ENCODE data around the gene ARL17B.
"Not testable (repeated sequence)": the region's sequence is repeated elsewhere in the genome, so short reads cannot be mapped to it uniquely, and the experiment has no call there.

ARL17B gene

DNA sequence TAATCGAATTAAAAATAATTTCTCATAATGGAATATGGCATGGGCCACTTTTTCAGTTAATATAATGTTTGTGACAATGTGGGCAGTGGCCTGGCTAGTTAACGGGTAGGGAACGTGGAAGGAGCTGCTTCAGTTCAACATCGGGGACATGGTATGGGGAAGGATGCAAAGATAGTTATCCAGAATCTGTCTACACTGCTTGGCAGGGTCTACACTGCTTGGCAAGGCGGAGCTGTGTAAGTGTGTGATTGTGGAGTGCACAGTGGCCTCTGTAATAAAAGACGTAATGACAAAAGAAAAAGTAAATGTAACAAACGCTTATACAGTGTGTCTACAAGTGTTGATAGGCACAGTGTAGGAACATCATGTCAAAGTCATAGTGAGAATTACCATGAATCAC lies 74.0 kb downstream of the ARL17B start:
- not testable (repeated sequence) for DNase-seq

DNA sequence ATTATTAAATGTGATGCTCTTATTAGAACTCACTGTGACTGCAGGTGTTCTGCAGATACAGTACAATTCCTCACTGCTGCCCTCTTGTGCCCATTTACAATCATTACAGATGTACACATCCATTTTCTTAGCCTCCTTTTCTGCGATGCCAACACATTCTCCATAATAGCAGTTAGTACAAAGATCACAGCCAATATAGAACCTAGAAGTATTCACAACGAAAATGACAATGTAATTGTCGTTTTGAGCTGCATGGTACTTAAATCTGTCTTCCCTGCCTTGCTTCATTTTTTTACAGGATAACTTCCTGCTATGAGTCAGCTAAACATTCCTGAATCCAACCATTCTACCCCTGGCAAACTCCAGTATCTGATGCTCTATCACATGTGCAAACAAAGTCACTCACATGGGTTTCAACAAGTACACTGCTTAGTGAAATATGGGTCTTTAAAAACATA lies 74.8 kb downstream of the ARL17B start:
- DNase-seq, result peak in 1 of 4 experiments; percentile 32

DNA sequence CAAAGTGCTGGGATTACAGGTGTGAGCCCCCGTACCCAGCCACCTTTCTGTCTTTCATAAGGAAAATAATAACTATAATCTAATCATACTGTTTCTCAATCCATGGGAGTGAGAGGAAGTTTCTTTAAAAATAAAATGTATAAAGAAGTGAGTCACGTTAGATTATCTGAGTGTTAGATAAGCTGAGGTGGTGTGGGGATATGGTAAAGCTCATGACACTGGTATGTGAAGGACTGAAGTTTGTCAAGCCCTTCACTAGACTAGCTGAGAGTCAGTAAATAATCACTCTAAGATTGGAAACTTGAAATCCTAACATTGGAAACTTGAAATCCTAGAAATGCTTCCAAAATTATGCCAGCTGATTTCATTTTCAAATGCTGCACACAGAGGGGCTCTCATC lies 76.1 kb downstream of the ARL17B start:
- DNase-seq, result not testable (repeated sequence)

DNA sequence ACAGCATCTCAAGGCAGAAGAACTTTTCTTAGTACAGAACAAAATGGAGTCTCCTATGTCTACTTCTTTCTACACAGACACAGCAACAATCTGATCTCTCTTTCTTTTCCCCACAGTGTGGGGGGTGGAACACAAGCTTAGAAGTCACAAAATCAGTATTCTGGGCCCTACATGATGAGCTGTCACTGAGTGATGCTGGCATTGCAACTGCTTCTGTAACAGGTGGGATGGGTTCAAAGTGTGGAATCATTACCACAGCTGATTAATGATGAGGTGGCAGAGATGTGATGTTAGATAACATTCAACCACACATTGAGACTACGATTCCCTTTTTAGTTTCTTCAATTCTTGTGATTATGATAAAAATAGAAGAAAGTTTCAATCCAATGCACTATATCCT lies 77.1 kb downstream of the ARL17B start:
- not testable (repeated sequence) for DNase-seq

DNA sequence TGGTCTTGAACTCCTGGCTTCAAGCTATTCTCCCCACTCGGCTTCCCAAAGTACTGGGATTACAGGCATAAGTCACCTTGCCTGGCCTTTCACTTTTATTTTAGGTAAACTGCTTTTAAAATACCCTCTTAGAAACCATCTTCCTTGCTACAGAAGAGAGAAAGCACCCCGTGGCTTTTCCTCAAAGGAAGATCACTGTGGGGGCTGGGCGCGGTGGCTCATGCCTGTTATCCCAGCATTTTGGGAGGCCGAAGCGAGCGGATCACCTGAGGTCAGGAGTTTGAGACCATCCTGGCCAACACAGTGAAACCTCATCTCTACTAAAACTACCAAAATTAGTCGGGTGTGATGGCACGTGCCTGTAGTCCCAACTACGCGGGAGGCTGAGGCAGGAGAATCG lies 78.9 kb downstream of the ARL17B start:
- not testable (repeated sequence) for DNase-seq

DNA sequence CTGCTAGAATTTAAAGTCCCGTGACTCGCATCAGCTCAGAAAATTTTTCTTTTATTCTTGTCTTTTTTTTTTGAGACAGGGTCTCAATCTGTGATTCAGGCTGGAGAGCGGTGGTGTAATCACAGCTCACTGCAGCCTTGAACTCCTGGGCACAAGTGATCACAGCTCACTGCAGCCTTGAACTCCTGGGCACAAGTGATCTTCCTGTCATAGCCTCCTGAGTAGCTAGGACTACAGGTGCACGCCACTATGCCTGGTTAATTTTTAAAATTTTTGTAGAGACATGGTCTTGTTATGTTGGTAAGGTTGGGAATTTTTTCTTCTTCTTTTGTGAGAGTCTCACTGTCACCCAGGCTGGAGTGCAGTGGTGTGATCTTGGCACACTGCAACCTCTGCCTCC lies 80.2 kb downstream of the ARL17B start:
- not testable (repeated sequence) for DNase-seq

DNA sequence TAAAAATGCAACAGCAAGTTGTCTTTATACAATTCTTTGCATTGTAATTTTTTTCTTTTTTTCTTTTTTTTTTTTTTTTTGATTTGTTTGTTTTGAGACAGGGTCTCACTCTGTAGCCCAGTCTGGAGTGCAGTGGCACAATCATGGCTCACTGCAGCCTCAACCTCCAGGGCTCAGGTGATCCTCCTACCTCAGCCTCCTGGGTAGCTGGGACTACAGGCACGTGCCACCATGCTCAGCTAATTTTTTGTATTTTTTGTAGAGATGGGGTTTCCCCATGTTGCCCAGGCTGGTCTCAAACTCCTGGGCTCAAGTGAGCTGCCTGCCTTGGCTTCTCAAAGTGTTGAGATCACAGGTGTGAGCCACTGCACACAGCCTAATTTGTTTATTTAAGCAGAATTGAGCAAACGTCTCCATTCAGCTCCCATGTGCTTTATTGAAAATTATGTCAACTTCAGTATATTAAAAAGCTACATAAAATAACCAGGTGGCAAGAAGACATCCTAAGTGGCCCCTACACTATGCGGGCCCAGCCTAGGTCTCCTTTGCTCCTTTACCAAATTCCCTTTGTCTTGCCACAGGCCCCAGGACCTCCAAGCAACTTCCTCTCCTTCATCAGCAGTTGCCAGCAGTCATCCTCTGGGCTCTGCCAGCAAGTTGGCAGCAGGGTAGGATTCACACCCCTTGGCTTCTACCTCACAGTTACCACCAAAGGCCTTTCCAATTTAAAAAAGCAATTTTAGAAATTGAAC lies 84.7 kb downstream of the ARL17B start:
- not testable (repeated sequence) for DNase-seq

DNA sequence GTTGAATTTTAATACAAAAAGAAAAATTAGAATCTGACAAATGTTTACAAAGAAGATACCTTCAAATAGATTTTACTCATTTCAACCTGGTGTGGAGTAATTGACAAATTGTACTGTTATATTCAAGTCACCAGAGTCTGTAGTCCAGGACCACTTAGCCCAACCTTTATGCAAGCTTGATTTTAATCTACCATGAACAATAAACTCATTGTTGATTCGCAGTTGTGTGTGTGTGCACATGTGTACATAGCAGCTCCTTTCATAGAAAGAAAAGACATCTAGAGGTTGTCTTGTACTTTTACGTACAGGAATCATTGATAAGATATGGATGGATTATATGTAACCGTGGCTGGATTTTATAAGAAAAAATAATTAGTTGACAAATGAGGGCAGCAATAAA lies 87.3 kb downstream of the ARL17B start:
- DNase-seq, result no peak

DNA sequence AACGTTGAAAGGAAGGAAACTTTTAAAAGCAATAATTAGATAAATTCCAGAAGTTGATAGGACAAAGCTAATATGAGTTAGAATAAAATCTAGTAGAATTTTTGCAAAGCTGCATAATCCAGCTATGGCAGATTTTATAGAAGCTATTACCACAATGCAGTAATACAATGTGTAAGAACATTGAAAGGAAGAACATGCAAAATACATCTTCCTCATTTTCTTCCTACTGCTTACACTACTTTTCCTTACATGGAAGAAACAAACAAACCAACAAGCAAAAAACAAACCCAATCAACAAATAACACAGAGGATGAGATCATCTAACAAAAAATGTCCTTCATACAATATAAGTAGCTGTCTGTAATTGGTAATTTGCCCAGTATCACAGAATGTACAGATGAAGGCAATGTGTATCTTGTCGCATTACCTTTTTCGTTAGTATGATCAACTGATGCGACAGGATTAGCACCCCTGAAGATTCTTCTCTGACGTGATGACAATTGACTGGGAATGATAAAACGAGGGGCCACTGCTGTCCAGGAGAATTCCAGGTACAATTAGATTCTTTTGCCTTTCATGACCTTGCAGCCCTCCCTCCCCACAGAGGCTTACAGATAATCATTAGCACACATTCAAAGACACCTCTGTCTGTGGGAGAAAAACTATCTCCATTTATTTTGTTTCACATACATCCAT lies 87.9 kb downstream of the ARL17B start:
- no peak for DNase-seq

DNA sequence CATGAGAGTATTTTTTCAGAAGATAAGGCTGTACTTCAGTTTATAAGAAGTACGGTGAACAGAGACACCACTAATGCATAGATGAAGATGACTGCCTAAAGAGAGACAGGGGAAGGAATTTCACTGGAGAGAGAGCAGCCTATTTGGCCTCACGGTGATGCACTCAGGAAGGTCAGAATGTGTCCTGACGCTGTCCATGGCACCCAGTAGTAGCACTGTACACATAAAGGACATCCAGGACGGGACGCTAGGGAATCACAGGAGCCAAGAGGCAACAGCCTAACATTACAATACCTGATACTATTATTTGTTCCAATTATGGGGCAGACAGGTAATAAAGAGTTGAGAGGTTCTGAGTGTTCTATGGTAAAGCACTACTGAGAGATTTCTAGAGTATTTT lies 91.5 kb downstream of the ARL17B start:
- no peak for DNase-seq

DNA sequence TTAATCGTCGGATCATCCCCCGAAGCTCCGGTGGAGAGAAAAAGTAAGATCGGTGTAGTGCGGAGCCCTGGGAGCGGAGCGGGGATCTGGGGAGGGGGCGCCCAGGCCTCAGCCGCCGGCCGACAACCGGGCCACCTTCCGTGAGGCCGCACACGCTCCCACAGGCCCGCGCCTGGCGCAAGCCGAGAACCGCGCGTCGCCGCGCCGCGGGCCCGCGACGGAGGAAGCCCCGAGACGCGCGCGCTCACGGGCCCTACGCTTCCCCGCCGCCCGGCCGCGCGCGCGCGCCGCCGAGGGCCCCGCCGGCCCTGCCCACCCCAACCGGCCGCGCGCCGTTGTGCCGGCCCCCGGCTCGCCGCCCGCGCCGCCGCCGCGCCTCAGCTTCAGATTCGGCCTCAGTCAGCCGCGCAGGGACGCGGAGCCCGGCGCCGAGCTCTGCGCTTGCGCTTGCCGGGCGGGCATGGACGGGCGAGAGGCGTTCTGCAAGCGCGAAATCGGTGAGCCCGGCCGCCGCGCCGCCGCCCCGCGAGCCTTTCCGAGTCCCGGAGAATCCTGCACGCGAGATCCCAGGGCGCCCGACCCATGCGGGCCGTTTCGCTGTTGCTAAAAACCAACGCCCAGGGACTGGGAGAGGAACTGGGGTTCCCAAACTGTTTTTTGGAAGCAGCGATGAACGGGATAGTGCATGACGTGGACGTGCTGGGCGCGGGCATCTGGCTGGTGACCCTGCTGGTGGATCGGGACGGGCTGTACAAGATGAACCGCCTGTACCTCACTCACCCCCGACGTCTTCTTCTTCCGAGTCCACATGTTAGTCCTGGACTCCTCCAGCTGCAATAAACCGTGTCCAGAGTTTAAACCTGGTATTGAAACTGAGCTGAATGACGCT lies 94.7 kb downstream of the ARL17B start:
- DNase-seq, result peak; percentile 52 to 78 (median 68)

DNA sequence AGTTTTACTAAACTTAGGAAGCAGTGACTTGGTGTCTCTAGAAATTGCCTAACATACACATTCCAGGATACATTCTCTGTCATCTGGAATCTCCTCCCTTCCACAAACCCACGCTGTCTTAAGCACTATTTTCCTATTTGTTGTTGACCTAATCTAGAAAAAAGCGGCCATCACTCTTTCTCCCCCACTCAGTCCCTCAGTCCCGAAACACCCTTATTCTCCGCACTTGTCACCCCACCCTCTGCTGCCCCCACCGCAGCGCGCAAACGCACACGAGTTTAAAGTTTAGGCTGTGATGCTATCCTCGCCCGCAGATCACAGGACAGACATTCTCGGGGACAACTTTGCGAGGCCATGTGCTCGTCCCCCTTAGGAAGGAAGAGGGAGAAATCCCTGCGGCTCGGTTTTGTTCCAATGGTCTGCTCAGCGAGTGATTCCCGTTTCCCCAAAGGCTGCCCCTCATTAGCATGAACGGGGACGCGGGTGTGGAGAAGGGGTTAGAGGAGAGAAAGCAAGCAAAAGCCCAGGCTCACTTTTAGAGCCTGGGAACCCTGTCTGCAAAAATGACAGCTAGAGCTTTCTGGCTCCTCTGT lies 95.4 kb downstream of the ARL17B start:
- DNase-seq, result not testable (repeated sequence)

DNA sequence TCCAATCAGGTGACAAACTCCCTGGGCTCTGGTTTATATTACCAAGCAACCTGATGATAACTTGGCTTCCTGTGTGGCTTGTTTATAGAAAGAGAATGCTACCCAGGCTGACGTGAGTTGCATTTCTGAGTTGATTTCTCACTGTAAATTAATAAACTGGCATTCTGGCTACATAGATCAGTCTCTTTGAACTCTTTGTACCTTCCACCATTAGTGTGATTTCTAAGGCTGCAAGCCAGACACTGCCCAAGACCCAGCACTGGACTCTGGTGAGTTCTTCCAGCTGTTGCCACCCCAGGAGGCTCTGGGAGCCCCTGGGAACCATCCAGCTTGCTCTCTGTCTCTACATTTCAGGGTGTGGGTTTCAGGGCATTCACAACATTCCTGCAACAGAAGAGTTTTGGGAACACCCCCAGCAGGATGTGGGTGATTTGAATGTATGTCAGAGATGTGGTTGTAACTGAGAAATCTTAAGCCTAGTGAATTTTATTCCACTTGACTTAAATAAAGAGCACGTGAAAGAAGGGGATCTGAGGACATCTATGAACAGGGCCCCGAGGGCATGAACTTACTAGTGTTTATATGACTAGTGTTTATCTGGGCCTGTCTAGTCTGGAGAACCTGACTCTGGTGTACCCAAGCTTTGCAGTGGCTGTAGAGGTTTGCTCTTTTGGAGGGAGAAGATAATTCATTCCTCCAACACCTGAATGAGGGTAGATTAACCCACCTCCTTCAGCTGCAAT lies 96.9 kb downstream of the ARL17B start:
- no peak for DNase-seq

DNA sequence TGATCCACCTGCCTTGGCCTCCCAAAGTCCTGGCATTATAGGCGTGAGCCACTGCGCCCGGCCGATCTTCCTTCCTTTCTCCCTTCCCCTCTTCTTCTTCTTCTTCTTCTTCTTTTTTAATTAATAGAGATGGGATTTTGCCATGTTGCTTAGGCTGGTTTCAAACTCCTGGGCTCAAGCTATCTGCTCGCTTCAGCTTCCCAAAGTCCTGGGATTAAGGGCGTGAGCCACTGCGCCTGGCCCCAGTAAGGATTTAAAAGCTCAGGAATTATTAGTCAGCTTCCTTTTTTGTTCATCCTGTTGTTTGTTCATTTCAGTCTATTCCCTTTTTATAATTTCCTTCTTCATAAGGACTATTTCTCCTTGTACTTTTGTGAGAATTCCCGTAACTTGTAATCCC lies 99.3 kb downstream of the ARL17B start:
- DNase-seq, result no peak

DNA sequence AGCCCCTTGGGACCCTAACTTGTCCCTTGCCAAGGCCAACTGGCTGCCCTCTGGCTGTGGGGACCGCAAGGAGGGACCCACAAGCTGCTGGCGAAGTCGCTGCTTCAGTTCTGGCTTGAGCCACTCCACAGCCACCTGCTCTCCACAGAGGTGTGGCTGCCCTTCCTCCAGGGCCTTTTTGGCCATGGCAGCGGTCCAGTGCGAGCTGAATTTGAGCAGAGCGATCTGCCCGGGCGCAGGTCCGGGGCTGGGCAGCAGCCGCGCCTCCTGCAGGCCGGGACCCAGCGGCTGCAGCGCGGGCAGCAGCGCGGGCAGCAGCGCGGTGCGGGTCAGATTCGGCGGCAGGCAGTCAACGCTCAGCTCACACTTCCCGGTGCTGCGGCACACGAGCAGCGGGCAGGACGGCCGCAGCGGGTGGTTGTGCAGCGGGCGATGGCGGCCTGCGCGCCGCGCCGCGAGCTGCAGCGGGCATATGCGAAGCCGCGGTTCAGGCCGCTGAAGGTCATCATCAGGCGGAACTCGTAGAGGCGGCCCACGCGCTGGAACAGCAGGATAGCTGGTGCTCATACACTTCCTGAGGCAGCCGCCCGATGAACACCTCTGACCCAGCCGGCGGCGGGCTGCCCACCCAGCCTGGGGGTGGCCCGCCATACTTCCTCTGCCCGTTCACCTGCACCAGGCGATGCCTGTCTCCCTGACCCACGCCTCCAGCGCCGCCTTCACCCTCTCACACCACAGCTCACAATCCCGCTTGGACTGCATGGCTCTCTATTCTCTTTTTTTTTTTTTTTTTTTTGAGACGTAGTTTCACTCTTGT lies 101.5 kb downstream of the ARL17B start:
- not testable (repeated sequence) for DNase-seq

DNA sequence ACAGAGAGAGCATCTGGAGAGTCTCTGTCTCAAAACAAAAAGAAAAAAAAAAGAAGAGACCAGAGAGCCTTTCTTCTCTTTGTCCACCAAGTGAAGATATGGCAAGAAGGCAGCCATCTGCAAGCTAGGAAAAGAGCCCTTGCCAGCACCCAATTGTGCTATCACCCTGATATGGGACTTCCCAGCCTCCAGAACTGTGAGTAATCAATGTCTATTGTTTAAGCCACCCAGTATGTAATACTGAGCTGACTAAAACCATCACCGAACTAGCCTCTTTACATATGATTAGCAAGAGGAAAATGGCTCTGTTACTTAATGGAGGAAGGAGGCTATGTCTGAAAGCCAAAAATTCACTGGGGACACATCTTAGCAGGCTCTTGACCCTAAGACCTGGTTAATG lies 105.2 kb downstream of the ARL17B start:
- DNase-seq, result not testable (repeated sequence)

DNA sequence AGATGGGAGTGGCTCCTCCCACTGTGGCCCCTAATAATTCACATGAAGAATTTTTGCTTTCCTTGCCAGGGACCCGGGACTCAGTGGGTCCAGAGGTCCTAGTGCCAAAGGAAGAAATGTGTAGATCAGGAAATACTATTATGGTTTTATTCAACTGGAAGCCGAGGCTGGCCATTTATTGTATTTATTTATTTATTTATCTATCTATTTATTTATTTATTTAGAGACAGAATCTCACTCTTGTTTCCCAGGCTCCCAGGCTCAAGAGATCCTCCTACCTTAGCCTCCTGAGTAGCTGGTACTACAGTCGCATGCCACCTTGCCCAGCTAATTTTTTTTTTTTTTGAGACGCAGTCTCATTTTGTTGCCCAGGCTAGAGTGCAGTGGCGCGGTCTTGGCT lies 107.4 kb downstream of the ARL17B start:
- not testable (repeated sequence) for DNase-seq

DNA sequence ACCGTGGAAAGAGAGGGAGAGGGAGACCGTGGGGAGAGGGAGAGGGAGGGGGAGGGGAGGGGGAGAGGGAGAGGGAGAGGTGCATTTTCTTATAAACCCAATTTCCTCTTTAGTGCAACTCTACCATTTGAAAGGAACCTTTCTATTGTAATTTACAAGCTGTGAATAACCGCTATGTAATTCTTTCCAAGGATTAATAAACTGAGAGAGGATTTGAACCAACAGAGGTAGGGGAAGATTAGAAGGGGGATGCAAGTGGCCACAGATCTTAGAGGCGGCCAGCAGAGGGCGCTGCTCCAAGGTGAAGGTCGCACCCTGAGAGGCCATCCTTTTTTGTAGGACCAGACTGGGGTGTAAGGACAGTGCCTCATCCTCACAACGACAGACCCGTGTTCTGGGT lies 107.8 kb downstream of the ARL17B start:
- peak; percentile 45 to 67 (median 60) for DNase-seq

DNA sequence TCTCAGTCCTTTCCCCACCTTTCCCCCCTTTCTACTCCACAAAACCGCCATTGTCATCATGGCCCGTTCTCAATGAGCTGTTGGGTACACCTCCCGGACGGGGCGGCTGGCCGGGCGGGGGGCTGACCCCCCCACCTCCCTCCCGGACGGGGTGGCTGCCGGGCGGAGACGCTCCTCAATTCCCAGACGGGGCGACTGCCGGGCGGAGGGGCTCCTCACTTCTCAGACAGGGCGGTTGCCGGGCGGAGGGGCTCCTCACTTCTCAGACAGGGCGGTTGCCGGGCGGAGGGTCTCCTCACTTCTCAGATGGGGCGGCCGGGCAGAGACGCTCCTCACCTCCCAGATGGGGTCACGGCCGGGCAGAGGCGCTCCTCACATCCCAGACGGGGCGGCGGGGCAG lies 108.8 kb downstream of the ARL17B start:
- DNase-seq, result not testable (repeated sequence)

DNA sequence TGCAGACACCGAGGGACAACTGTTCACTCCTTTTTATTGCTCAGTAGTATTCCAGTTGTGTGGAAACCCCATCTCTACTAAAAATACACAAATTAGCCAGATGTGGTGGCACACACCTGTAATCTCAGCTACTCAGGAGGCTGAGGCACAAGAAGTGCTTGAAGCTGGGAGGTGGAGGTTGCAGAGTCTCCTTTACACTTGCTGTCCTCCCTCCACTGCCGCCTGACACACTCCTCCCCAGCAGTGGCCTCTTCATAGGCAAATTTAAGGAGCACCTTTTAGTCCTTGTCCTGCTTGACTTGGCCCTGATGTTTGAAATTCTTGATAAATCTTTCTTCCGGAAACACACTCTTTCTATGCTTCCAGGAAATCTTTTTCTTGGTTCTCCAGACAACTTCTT lies 112.4 kb downstream of the ARL17B start:
- DNase-seq, result not testable (repeated sequence)
